WERI-Rb-1 (cell line): Measurements from ENCODE around the gene SETBP1.
A peak's percentile ranks its signal among the peaks of the same experiment; 100 is the strongest.

Experiments
- DNase-seq: peaks from one replicate; pipeline ENCODE4 v3.0.0-alpha.2; 2020
- H3K27ac ChIP-seq: fragments of 250-450 bp; sonication (Bioruptor Pico); 2 replicates; pipeline ENCODE4 v1.5.1; 2020; ENCODE audit warnings: mild to moderate bottlenecking, moderate library complexity
- H3K27me3 ChIP-seq: fragments of 250-450 bp; sonication (Bioruptor Pico); 2 replicates; pipeline ENCODE4 v1.5.1; 2021; ENCODE audit warnings: mild to moderate bottlenecking, low read depth, moderate library complexity; ENCODE audit not compliant: insufficient read depth, severe bottlenecking
- H3K36me3 ChIP-seq: fragments of 250-450 bp; sonication (Bioruptor Pico); 2 replicates; pipeline ENCODE4 v1.5.1; 2020; ENCODE audit warnings: mild to moderate bottlenecking, moderate library complexity
- H3K4me3 ChIP-seq: 2 replicates; pipeline ENCODE4 v1.5.1; 2011; ENCODE audit warnings: low read depth, mild to moderate bottlenecking, control low read depth, low read length
- H3K9me3 ChIP-seq: fragments of 250-450 bp; sonication (Bioruptor Pico); 2 replicates; pipeline ENCODE4 v1.5.1; 2021; ENCODE audit warnings: mild to moderate bottlenecking, moderate library complexity; ENCODE audit not compliant: severe bottlenecking
- TF ChIP-seq, protein P1 (sequence below): IDR thresholded peaks from 2 replicates; pipeline ENCODE4 v1.5.1; 2011; ENCODE audit warnings: low read depth, mild to moderate bottlenecking, control low read depth, inconsistent platforms, low read length

Gene SETBP1

DNA sequence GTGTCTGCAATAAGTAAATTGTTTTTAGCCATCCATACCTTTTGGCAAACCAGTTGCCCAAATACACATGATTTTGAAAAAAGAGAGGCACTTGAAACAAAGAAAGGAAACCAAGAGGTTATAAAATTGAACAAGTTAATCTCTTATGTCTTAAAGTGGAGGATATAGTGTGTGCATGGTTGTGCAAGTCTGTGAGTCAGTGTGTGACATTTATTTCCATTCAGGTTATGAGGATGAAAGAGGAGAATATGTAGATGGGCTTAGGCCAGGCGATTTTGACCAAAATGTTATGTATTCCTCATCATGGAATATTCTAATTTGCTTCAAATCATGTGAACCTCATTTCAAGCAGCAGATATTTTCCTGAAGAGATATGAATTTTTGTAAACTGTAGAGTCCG is 123.3 kb downstream of the SETBP1 start:
- no peaks in the 10 kb centered on the region for H3K27me3 ChIP-seq
- H3K27ac ChIP-seq: no peak overlapping the region
- DNase-seq: no peak
- H3K4me3 ChIP-seq: no peak overlapping the region
- TF ChIP-seq, protein P1, sequence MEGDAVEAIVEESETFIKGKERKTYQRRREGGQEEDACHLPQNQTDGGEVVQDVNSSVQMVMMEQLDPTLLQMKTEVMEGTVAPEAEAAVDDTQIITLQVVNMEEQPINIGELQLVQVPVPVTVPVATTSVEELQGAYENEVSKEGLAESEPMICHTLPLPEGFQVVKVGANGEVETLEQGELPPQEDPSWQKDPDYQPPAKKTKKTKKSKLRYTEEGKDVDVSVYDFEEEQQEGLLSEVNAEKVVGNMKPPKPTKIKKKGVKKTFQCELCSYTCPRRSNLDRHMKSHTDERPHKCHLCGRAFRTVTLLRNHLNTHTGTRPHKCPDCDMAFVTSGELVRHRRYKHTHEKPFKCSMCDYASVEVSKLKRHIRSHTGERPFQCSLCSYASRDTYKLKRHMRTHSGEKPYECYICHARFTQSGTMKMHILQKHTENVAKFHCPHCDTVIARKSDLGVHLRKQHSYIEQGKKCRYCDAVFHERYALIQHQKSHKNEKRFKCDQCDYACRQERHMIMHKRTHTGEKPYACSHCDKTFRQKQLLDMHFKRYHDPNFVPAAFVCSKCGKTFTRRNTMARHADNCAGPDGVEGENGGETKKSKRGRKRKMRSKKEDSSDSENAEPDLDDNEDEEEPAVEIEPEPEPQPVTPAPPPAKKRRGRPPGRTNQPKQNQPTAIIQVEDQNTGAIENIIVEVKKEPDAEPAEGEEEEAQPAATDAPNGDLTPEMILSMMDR: no peak
- no peaks in the 10 kb centered on the region for H3K36me3 ChIP-seq
- no peaks in the 10 kb centered on the region for H3K9me3 ChIP-seq

DNA sequence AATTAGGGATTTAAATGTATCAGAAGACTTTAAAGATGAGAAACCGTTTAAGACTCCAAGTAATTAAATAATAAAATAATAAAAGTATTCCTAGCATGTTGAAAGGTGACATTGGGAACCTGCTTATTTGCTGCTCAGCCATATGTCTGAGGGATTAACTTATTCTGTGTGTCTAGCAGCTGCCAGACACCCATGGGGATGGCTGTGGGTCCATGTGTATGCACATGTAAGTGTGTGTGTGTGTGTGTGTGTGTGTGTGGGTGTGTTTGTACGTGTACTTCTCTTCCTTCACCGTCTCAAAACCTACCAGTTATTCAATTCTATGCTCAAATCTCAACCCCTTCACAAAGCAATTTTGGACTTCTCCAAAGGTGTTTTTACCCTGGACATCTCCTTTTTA is 124.5 kb downstream of the SETBP1 start:
- H3K4me3 ChIP-seq: no peak overlapping the region
- H3K27ac ChIP-seq: peak overlapping the region; percentile 58
- TF ChIP-seq, protein P1: no peak
- peak; percentile 72 for DNase-seq
- H3K9me3 ChIP-seq: no peaks in the 10 kb centered on the region
- H3K36me3 ChIP-seq: no peaks in the 10 kb centered on the region
- no peaks in the 10 kb centered on the region for H3K27me3 ChIP-seq

GRCh38 chr18:44805643-44806042 is 125.0 kb downstream of the SETBP1 start:
- Histone ChIP-seq H3K27ac (peak overlapping the region; percentile 43), H3K9me3 (no peaks in the 10 kb centered on the region), H3K36me3 (no peaks in the 10 kb centered on the region), H3K27me3 (no peaks in the 10 kb centered on the region), H3K4me3 (no peak overlapping the region)
- no peak for DNase-seq
- TF ChIP-seq, protein P1: no peak

- no peak overlapping the region for H3K4me3 ChIP-seq
- no peak overlapping the region for H3K27ac ChIP-seq
- no peak for DNase-seq
- H3K27me3 ChIP-seq: no peaks in the 10 kb centered on the region
- H3K9me3 ChIP-seq: no peaks in the 10 kb centered on the region
- no peaks in the 10 kb centered on the region for H3K36me3 ChIP-seq
- TF ChIP-seq, protein P1: no peak
Observed at GRCh38 chr18:44807766-44808165, 127.1 kb downstream of the SETBP1 start.

- DNase-seq: no peak
- no peak overlapping the region for H3K4me3 ChIP-seq
- H3K27me3 ChIP-seq: no peaks in the 10 kb centered on the region
- TF ChIP-seq, protein P1: no peak
- no peak overlapping the region for H3K27ac ChIP-seq
- no peaks in the 10 kb centered on the region for H3K9me3 ChIP-seq
- H3K36me3 ChIP-seq: no peaks in the 10 kb centered on the region
Observed at GRCh38 chr18:44811572-44812125, 131.0 kb downstream of the SETBP1 start.

DNA sequence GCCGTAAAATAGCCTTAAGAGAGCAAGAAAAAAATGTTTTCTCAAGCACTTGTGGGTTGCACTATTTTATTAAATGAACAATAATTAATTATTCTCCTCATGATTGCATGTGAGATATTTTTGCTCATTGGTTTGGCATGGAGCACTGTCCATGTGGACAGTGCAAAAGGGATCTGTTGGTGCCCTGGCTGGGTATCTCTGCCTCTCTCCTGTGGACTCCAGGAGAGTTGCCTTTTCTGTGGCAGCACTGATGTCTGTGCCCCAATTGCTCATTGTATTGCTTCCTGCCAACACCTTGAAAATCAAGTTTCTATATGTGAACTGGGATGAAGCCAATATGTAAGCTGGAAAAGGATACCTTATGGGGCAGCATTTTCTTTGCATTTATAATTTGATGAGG is 131.7 kb downstream of the SETBP1 start:
- H3K36me3 ChIP-seq: no peaks in the 10 kb centered on the region
- no peak overlapping the region for H3K4me3 ChIP-seq
- no peaks in the 10 kb centered on the region for H3K9me3 ChIP-seq
- no peak overlapping the region for H3K27ac ChIP-seq
- TF ChIP-seq, protein P1: no peak
- H3K27me3 ChIP-seq: no peaks in the 10 kb centered on the region
- DNase-seq: no peak
